Liver (tissue), 9 donors: ENCODE data around the gene DBH. TPM values are rescaled to one million over a fixed set of nuclear protein-coding genes. Genes with fewer than 3 reads are reported as not detected.

Experiments
- DNase-seq: peaks from one replicate; pipeline ENCODE4 v3.0.0-alpha.2; 2017; ENCODE audit warnings: low spot score
- H3K27ac ChIP-seq, 2 donors: one replicate each; pipeline ENCODE4 v1.7.0; 2013; ENCODE audit warnings: inconsistent platforms in 2 of 2, low read length in 2 of 2, control low read depth in 1 of 2, low read depth in 1 of 2, mild to moderate bottlenecking in 1 of 2
- H3K27me3 ChIP-seq, 4 donors: one replicate each; pipeline versions ENCODE4 v1.6.1 to v1.7.0; 2013; ENCODE audit warnings: low read length in 3 of 4, inconsistent platforms in 1 of 4, mild to moderate bottlenecking in 1 of 4, moderate library complexity in 1 of 4; ENCODE audit not compliant: control insufficient read depth in 4 of 4, insufficient read depth in 4 of 4
- H3K36me3 ChIP-seq, 4 donors: one replicate each; pipeline versions ENCODE4 v1.6.1 to v1.7.0; 2013; ENCODE audit warnings: low read length in 3 of 4, mild to moderate bottlenecking in 3 of 4, low read depth in 1 of 4, moderate library complexity in 1 of 4; ENCODE audit not compliant: control insufficient read depth in 4 of 4, insufficient read depth in 3 of 4
- H3K4me1 ChIP-seq, 4 donors: one replicate each; pipeline versions ENCODE4 v1.6.1 to v1.7.0; 2013; ENCODE audit warnings: low read length in 3 of 4, mild to moderate bottlenecking in 3 of 4, moderate library complexity in 1 of 4; ENCODE audit not compliant: control insufficient read depth in 4 of 4, insufficient read depth in 4 of 4
- H3K4me3 ChIP-seq, 3 donors: one replicate each; pipeline versions ENCODE4 v1.6.1 to v1.7.0; 2013; ENCODE audit warnings: low read length in 3 of 3, control low read depth in 1 of 3, low read depth in 1 of 3, mild to moderate bottlenecking in 1 of 3
- H3K9ac ChIP-seq, 2 donors: one replicate each; pipeline ENCODE4 v1.7.0; 2013; ENCODE audit warnings: low read length in 2 of 2, mild to moderate bottlenecking in 2 of 2, moderate library complexity in 2 of 2, control low read depth in 1 of 2, low read depth in 1 of 2
- H3K9me3 ChIP-seq, 4 donors: one replicate each; pipeline versions ENCODE4 v1.6.1 to v1.7.0; 2013; ENCODE audit warnings: low read length in 3 of 4; ENCODE audit not compliant: control insufficient read depth in 4 of 4
- EGR1 ChIP-seq, 2 donors: IDR thresholded peaks; 2 replicates each; pipeline ENCODE4 v1.6.1; 2016 to 2018; ENCODE audit warnings: antibody characterized with exemption in 2 of 2, low read depth in 2 of 2
- FOXA1 ChIP-seq: IDR thresholded peaks from 2 replicates; pipeline ENCODE4 v1.6.1; 2016; ENCODE audit warnings: antibody characterized with exemption
- FOXA2 ChIP-seq: IDR thresholded peaks from 2 replicates; pipeline ENCODE4 v1.6.1; 2016; ENCODE audit warnings: antibody characterized with exemption
- GABPA ChIP-seq, 2 donors: IDR thresholded peaks in 1 of 2; conservative IDR thresholded peaks in 1 of 2; 2 replicates each; pipeline ENCODE4 v1.6.1; 2016; ENCODE audit warnings: antibody characterized with exemption in 2 of 2, mild to moderate bottlenecking in 1 of 2, moderate library complexity in 1 of 2
- HNF4A ChIP-seq, 2 donors: conservative IDR thresholded peaks; 2 replicates each; pipeline ENCODE4 v1.6.1; 2016; ENCODE audit warnings: antibody characterized with exemption in 2 of 2, mild to moderate bottlenecking in 2 of 2
- HNF4G ChIP-seq: IDR thresholded peaks from 2 replicates; pipeline ENCODE4 v1.6.1; 2016; ENCODE audit warnings: antibody characterized with exemption
- JUND ChIP-seq, 2 donors: IDR thresholded peaks; 2 replicates each; pipeline ENCODE4 v1.6.1; 2016; ENCODE audit warnings: antibody characterized with exemption in 2 of 2
- RAD21 ChIP-seq, 2 donors: IDR thresholded peaks; 2 replicates each; pipeline ENCODE4 v1.6.1; 2016; ENCODE audit warnings: antibody characterized with exemption in 2 of 2, mild to moderate bottlenecking in 2 of 2
- REST ChIP-seq: IDR thresholded peaks from 2 replicates; pipeline ENCODE4 v1.6.1; 2016; ENCODE audit warnings: antibody characterized with exemption, mild to moderate bottlenecking
- SP1 ChIP-seq: IDR thresholded peaks from 2 replicates; pipeline ENCODE4 v1.6.1; 2018; ENCODE audit warnings: antibody characterized with exemption, mild to moderate bottlenecking
- TAF1 ChIP-seq: conservative IDR thresholded peaks from 2 replicates; pipeline ENCODE4 v1.6.1; 2016; ENCODE audit warnings: antibody characterized with exemption, mild to moderate bottlenecking
- YY1 ChIP-seq: IDR thresholded peaks from 2 replicates; pipeline ENCODE4 v1.6.1; 2016; ENCODE audit warnings: antibody characterized with exemption, mild to moderate bottlenecking
- WGBS: extraction: QIAGEN DNeasy Blood & Tissue Kit; methylation state at CpG from one replicate; pipeline ENCODE4 v1.1.7; 2013; 5-methylcytosine and 5-hydroxymethylcytosine counted together
- polyA plus RNA-seq, 2 donors: library from polyadenylated mRNA; stranded (reverse) in 1 of 2; unstranded in 1 of 2; fragments of 200-250 nt in 1 of 2; fragments of >200 nt in 1 of 2; fragmentation: Nextera tagmentation in 1 of 2; extraction: Ambion mirVana in 1 of 2; gene quantifications; one replicate each; pipeline versions ENCODE4 v1.2.1 to v1.2.3, GENCODE V29; 2013 to 2015
- total RNA-seq, 2 donors: library from RNA; depleted of rRNA; stranded (reverse); fragments of >200 nt; gene quantifications; one replicate each; pipeline ENCODE4 v1.2.3, GENCODE V29; 2014
- TF ChIP-seq, protein P1 (sequence below): IDR thresholded peaks from 2 replicates; pipeline ENCODE4 v1.6.1; 2016; ENCODE audit warnings: antibody characterized with exemption
- TF ChIP-seq, protein P2 (sequence below): fragments of 150-350 bp; IDR thresholded peaks from 2 replicates; pipeline ENCODE4 v1.5.1; 2017; ENCODE audit warnings: improper control_type of control experiment, low read depth, low read length; ENCODE audit not compliant: missing input control
- TF ChIP-seq, protein P3 (sequence below): IDR thresholded peaks from 2 replicates; pipeline ENCODE4 v1.6.1; 2016; ENCODE audit warnings: antibody characterized with exemption
- TF ChIP-seq, protein P4 (sequence below): IDR thresholded peaks from 2 replicates; pipeline ENCODE4 v1.6.1; 2016; ENCODE audit warnings: antibody characterized with exemption
- donor health status: healthy.
- donor health status: healthy.
- donor health status: healthy.
- donor health status: healthy.
- donor health status: healthy.

DBH gene
- total and polyA plus RNA-seq, 4 donors, result 0.37 to 21.2 (median 2.5) TPM

DNA sequence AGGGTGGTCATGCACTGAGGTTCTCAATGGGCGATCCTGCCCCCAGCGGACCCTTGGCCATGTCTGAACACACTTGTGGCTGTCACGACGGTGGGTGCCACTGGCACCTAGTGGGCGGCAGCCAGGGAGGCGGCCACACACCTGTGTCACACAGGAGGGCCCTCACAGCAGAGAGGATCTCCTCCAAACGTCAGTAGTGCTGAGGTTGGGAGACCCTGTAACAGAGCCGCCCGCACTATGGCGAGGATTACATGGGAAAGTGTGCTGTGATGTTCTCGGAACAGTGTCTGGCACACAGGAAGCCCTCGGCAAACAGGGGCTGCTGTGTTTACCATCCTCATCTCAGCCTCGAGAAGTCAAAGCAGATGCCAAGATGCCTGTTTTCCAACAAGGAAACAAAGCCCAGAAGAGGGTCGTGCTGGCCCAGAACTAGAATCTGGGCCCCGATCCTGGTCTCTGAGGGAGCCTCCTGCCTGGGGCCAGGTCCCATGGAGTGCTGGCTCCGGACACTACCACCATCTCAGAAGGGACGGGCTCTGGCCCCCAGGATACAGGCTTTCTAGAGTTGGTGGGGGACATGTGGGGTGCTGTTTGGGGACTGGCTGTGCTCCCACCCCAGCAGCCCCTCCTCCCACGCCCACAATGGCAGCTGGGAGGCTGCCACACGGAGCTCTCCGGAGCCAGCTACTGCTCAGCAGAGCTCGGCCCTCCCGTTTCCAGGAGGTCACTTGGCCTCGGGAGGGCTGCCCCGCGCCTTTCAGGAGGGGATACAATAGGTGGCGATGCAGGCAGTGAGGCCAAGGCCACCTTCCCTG, 48.2 kb downstream of the DBH start:
- 77% methylated on average over 26 of the region's 26 CpGs for WGBS

More for the DNA sequence above, 48.2 kb downstream of the DBH start:
- TF ChIP-seq FOXA2, result no peak
- TF ChIP-seq, protein P1, sequence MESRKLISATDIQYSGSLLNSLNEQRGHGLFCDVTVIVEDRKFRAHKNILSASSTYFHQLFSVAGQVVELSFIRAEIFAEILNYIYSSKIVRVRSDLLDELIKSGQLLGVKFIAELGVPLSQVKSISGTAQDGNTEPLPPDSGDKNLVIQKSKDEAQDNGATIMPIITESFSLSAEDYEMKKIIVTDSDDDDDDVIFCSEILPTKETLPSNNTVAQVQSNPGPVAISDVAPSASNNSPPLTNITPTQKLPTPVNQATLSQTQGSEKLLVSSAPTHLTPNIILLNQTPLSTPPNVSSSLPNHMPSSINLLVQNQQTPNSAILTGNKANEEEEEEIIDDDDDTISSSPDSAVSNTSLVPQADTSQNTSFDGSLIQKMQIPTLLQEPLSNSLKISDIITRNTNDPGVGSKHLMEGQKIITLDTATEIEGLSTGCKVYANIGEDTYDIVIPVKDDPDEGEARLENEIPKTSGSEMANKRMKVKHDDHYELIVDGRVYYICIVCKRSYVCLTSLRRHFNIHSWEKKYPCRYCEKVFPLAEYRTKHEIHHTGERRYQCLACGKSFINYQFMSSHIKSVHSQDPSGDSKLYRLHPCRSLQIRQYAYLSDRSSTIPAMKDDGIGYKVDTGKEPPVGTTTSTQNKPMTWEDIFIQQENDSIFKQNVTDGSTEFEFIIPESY, result no peak
- TF ChIP-seq SP1, result no peak
- TF ChIP-seq, protein P2, sequence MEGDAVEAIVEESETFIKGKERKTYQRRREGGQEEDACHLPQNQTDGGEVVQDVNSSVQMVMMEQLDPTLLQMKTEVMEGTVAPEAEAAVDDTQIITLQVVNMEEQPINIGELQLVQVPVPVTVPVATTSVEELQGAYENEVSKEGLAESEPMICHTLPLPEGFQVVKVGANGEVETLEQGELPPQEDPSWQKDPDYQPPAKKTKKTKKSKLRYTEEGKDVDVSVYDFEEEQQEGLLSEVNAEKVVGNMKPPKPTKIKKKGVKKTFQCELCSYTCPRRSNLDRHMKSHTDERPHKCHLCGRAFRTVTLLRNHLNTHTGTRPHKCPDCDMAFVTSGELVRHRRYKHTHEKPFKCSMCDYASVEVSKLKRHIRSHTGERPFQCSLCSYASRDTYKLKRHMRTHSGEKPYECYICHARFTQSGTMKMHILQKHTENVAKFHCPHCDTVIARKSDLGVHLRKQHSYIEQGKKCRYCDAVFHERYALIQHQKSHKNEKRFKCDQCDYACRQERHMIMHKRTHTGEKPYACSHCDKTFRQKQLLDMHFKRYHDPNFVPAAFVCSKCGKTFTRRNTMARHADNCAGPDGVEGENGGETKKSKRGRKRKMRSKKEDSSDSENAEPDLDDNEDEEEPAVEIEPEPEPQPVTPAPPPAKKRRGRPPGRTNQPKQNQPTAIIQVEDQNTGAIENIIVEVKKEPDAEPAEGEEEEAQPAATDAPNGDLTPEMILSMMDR, result no peak
- TF ChIP-seq, protein P3, sequence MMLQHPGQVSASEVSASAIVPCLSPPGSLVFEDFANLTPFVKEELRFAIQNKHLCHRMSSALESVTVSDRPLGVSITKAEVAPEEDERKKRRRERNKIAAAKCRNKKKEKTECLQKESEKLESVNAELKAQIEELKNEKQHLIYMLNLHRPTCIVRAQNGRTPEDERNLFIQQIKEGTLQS, result no peak
- no peak for TF ChIP-seq TAF1
- TF ChIP-seq FOXA1, result no peak
- TF ChIP-seq RAD21 (IDR thresholded peaks at IDR 0.05), result no peak
- TF ChIP-seq REST, result no peak
- TF ChIP-seq EGR1 (IDR thresholded peaks at IDR 0.05; ENCODE audit: low read depth in 2 of 2), result no peak
- no peak for TF ChIP-seq GABPA (IDR thresholded peaks at IDR 0.05 in 1 of 2, conservative IDR thresholded peaks at IDR 0.05 in 1 of 2)
- TF ChIP-seq, protein P4, sequence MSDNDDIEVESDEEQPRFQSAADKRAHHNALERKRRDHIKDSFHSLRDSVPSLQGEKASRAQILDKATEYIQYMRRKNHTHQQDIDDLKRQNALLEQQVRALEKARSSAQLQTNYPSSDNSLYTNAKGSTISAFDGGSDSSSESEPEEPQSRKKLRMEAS, result no peak
- no peak for TF ChIP-seq YY1
- TF ChIP-seq HNF4G, result no peak
- TF ChIP-seq JUND (IDR thresholded peaks at IDR 0.05), result no peak
- TF ChIP-seq HNF4A (conservative IDR thresholded peaks at IDR 0.05), result no peak
- H3K4me3 ChIP-seq, result no peak overlapping the region
- no peaks in the 10 kb centered on the region for H3K27me3 ChIP-seq
- H3K27ac ChIP-seq, result peak overlapping the region; percentile 51 to 67
- peaks cover 7 to 41% (median 14%) of the 10 kb centered on the region in 4 donors for H3K36me3 ChIP-seq
- no peak overlapping the region for H3K9ac ChIP-seq
- H3K9me3 ChIP-seq, result no peaks in the 10 kb centered on the region
- H3K4me1 ChIP-seq, result peaks cover 0 to 6% (median 0%) of the 10 kb centered on the region in 4 donors
- DNase-seq, result no peak
